HCT116 (cell line): Measurements from ENCODE around the gene CETP. TPM values are rescaled to one million over a fixed set of nuclear protein-coding genes. Genes with fewer than 3 reads are reported as not detected.

Source experiments
- ATAC-seq: fragments of 200-7000 bp; cut with Tn5 transposase; 2 replicates; pipeline ENCODE4 v1.9.1; 2020; ENCODE audit warnings: mild to moderate bottlenecking, moderate library complexity
- BruUV-seq: library from RNA; stranded (reverse); fragments of 400-500 nt; replicated peaks from 2 replicates; lab custom pipeline; 2021; lab: Mats Ljungman, UMichigan
- CTCF ChIA-PET: fragments of 300-600 bp; sonication (Branson Sonifier 250); formaldehyde crosslinking; loops from one replicate; lab custom pipeline; 2021; ENCODE audit warnings: antibody characterized with exemption; lab: Charles Lee
- POLR2A ChIA-PET: fragments of 300-600, 350-600 bp; sonication (Branson Sonifier 250); formaldehyde crosslinking; loops from one replicate; lab custom pipeline; 2021; ENCODE audit warnings: antibody characterized with exemption; lab: Charles Lee
- RAD21 ChIA-PET, 2 experiments: fragments of 300-600 bp; sonication (Branson Sonifier 250); formaldehyde crosslinking; loops; one replicate each; lab custom pipeline; 2023; ENCODE audit warnings: low total read pairs in 2 of 2; ENCODE audit not compliant: uncharacterized antibody in 2 of 2, unreplicated experiment in 2 of 2, low non-redundant PET in 1 of 2; lab: Charles Lee
- DNase-seq: peaks from one replicate; pipeline ENCODE4 v3.0.0-alpha.2; 2010; ENCODE audit warnings: low read depth, low spot score
- H2AFZ ChIP-seq: fragments of 200-600 bp; shearing (Covaris generic), sonication (generic); 2 replicates; pipeline ENCODE4 v1.6.1; 2017; ENCODE audit warnings: low read depth, mixed run types, mixed read lengths, antibody characterized with exemption, low read length; ENCODE audit not compliant: poor library complexity, severe bottlenecking
- H3K27ac ChIP-seq: 2 replicates; pipeline ENCODE4 v1.5.1; 2012; ENCODE audit warnings: low read depth, low read length
- H3K27me3 ChIP-seq: fragments of 200-600 bp; sonication (generic); 2 replicates; pipeline ENCODE4 v1.6.1; 2016; ENCODE audit warnings: mixed run types, low read length, mixed read lengths; ENCODE audit not compliant: insufficient read depth
- H3K36me3 ChIP-seq, 2 experiments: fragments of 200-500 bp in 1 of 2; fragments of 200-600 bp in 1 of 2; sonication (Bioruptor generic) in 1 of 2; sonication (generic) in 1 of 2; 2 replicates each; pipeline versions ENCODE4 v1.5.1 to v1.6.1; 2014 to 2016; ENCODE audit warnings: low read length in 2 of 2, inconsistent platforms in 1 of 2, mixed read lengths in 1 of 2, mixed run types in 1 of 2; ENCODE audit not compliant: insufficient read depth in 2 of 2, control insufficient read depth in 1 of 2
- H3K4me1 ChIP-seq, 2 experiments: fragments of 200-600 bp in 1 of 2; sonication (generic) in 1 of 2; 2 replicates each; pipeline versions ENCODE4 v1.5.1 to v1.6.1; 2012 to 2017; ENCODE audit warnings: low read length in 2 of 2, inconsistent platforms in 1 of 2, mild to moderate bottlenecking in 1 of 2, mixed read lengths in 1 of 2, mixed run types in 1 of 2, moderate library complexity in 1 of 2; ENCODE audit not compliant: insufficient read depth in 2 of 2, control insufficient read depth in 1 of 2
- H3K4me2 ChIP-seq: fragments of 200-600 bp; sonication (generic); 2 replicates; pipeline ENCODE4 v1.6.1; 2017; ENCODE audit warnings: mixed run types, low read length, mixed read lengths
- H3K4me3 ChIP-seq, 2 experiments: fragments of 200-600 bp in 1 of 2; sonication (generic) in 1 of 2; replicated peaks in 1 of 2; 2 replicates each; pipeline ENCODE4 v1.5.1; 2011 to 2016; ENCODE audit warnings: low read length in 2 of 2, control low read depth in 1 of 2, low read depth in 1 of 2, mild to moderate bottlenecking in 1 of 2, mixed read lengths in 1 of 2, mixed run types in 1 of 2
- H3K79me2 ChIP-seq: fragments of 200-600 bp; sonication (generic); 2 replicates; pipeline ENCODE4 v1.6.1; 2017; ENCODE audit warnings: mild to moderate bottlenecking, mixed run types, low read length, moderate library complexity, mixed read lengths; ENCODE audit not compliant: insufficient read depth
- H3K9ac ChIP-seq: fragments of 200-600 bp; sonication (generic); 2 replicates; pipeline ENCODE4 v1.6.1; 2016; ENCODE audit warnings: low read length, mixed read lengths
- H3K9me2 ChIP-seq: fragments of 200-600 bp; sonication (generic), shearing (Covaris generic); 2 replicates; pipeline ENCODE4 v1.6.1; 2017; ENCODE audit warnings: mixed run types, mild to moderate bottlenecking, moderate library complexity; ENCODE audit not compliant: insufficient read depth
- H3K9me3 ChIP-seq, 2 experiments: fragments of 200-500 bp in 1 of 2; fragments of 200-600 bp in 1 of 2; sonication (Bioruptor generic) in 1 of 2; sonication (generic) in 1 of 2; 2 replicates each; pipeline ENCODE4 v1.6.1; 2014 to 2017; ENCODE audit warnings: low read length in 2 of 2, mixed read lengths in 2 of 2, inconsistent platforms in 1 of 2, low read depth in 1 of 2, mild to moderate bottlenecking in 1 of 2, mixed run types in 1 of 2, moderate library complexity in 1 of 2; ENCODE audit not compliant: control insufficient read depth in 1 of 2, insufficient read depth in 1 of 2
- H4K20me1 ChIP-seq: fragments of 200-600 bp; sonication (generic), shearing (Covaris generic); 2 replicates; pipeline ENCODE4 v1.6.1; 2017; ENCODE audit warnings: mixed run types, mild to moderate bottlenecking, moderate library complexity; ENCODE audit not compliant: insufficient read depth
- CBX3 ChIP-seq: IDR thresholded peaks from 2 replicates; pipeline ENCODE4 v1.6.1; 2012; ENCODE audit warnings: low read depth
- CEBPB ChIP-seq: IDR thresholded peaks from 2 replicates; pipeline ENCODE4 v1.6.1; 2012; ENCODE audit warnings: low read depth
- EGR1 ChIP-seq: IDR thresholded peaks from 2 replicates; pipeline ENCODE4 v1.6.1; 2012; ENCODE audit warnings: low read depth
- ELF1 ChIP-seq: IDR thresholded peaks from 2 replicates; pipeline ENCODE4 v1.6.1; 2012; ENCODE audit warnings: low read depth, borderline replicate concordance
- EZH2 ChIP-seq: fragments of 200-600 bp; sonication (generic); IDR thresholded peaks from 2 replicates; pipeline ENCODE4 v1.6.1; 2017; ENCODE audit warnings: antibody characterized with exemption, mixed run types
- EZH2phosphoT487 ChIP-seq: fragments of 200-600 bp; IDR thresholded peaks from 2 replicates; pipeline ENCODE4 v1.6.1; 2018; ENCODE audit warnings: antibody characterized with exemption, borderline replicate concordance
- JUND ChIP-seq: IDR thresholded peaks from 2 replicates; pipeline ENCODE4 v1.6.1; 2012
- POLR2A ChIP-seq: IDR thresholded peaks from 2 replicates; pipeline ENCODE4 v1.7.0; 2011; ENCODE audit warnings: borderline replicate concordance; ENCODE audit not compliant: insufficient read depth, insufficient read length; ENCODE audit errors: extremely low read depth
- POLR2AphosphoS5 ChIP-seq: IDR thresholded peaks from 2 replicates; pipeline ENCODE4 v1.6.1; 2011; ENCODE audit warnings: mild to moderate bottlenecking, low read depth, low read length, moderate library complexity
- RAD21 ChIP-seq: IDR thresholded peaks from 2 replicates; pipeline ENCODE4 v1.6.1; 2012; ENCODE audit warnings: low read depth, mild to moderate bottlenecking
- SIN3A ChIP-seq: IDR thresholded peaks from 2 replicates; pipeline ENCODE4 v1.6.1; 2012; ENCODE audit warnings: low read depth
- SRF ChIP-seq: IDR thresholded peaks from 2 replicates; pipeline ENCODE4 v1.6.1; 2012; ENCODE audit warnings: low read depth
- TCF7L2 ChIP-seq: IDR thresholded peaks from 2 replicates; pipeline ENCODE4 v1.7.0; 2011; ENCODE audit warnings: borderline replicate concordance, inconsistent platforms; ENCODE audit not compliant: insufficient read depth, insufficient read length; ENCODE audit errors: extremely low read depth
- YY1 ChIP-seq: IDR thresholded peaks from 2 replicates; pipeline ENCODE4 v1.6.1; 2011; ENCODE audit warnings: low read length, low read depth, moderate library complexity, mild to moderate bottlenecking; ENCODE audit not compliant: insufficient replicate concordance; ENCODE audit errors: extremely low read depth
- ZFX ChIP-seq: fragments of 450-650 bp; IDR thresholded peaks from 2 replicates; pipeline ENCODE4 v1.6.1; 2017
- ZNF274 ChIP-seq: fragments of 200-500 bp; sonication (Bioruptor generic); IDR thresholded peaks from 2 replicates; pipeline ENCODE4 v1.6.1; 2014; ENCODE audit warnings: mild to moderate bottlenecking, low read depth, low read length, inconsistent platforms
- intact Hi-C: fragments of 100-400 bp; cut with micrococcal nuclease; formaldehyde crosslinking; loops from 2 replicates; pipeline ENCODE4 v1.10.0; 2022
- total RNA-seq: library from RNA; stranded (reverse); gene quantifications from one replicate; pipeline ENCODE4 v1.2.1, GENCODE V29; 2021; ENCODE audit not compliant: unreplicated experiment
- TF ChIP-seq, protein P1 (sequence below): IDR thresholded peaks from 2 replicates; pipeline ENCODE4 v1.6.1; 2012
- TF ChIP-seq, protein P2 (sequence below), 3 experiments: fragments of 200-600 bp in 1 of 3; sonication (generic) in 1 of 3; IDR thresholded peaks in 2 of 3; conservative IDR thresholded peaks in 1 of 3; 2 replicates each; pipeline ENCODE4 v1.5.1; 2012 to 2017; ENCODE audit warnings: low read depth in 2 of 3, low read length in 2 of 3, antibody characterized with exemption in 1 of 3, borderline replicate concordance in 1 of 3, control low read depth in 1 of 3, mild to moderate bottlenecking in 1 of 3, mixed read lengths in 1 of 3, mixed run types in 1 of 3, moderate library complexity in 1 of 3; ENCODE audit not compliant: insufficient read depth in 1 of 3
- TF ChIP-seq, protein P3 (sequence below): IDR thresholded peaks from 2 replicates; pipeline ENCODE4 v1.6.1; 2011; ENCODE audit warnings: mild to moderate bottlenecking, low read length, moderate library complexity; ENCODE audit not compliant: insufficient replicate concordance; ENCODE audit errors: extremely low read depth
- TF ChIP-seq, protein P4 (sequence below): IDR thresholded peaks from 2 replicates; pipeline ENCODE4 v1.6.1; 2012

Gene CETP
- total RNA-seq, 1 experiment from 2014 or later: not detected

DNA sequence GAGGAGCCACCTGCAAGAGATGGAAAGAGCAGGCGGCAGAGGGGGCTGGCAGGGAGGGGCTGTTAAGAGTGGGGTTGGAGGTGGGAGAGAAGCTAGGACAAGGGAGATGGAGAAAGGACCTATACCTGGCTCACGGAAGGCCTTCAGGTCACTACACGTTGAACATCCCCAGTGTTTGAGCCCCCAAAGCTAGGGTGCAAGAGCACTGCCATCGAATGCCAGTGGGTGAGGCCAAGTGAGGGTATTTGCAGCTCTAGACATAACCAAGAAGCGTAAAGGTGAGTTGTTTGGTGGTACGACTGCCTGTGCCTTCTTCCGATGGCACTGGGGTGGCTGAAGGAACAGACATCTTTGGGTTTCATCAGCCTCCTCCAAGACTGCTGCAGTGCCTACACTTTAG lies 46.9 kb upstream of the CETP start:
- Histone ChIP-seq H3K27me3 (0 out of 2 replicates have a peak, but pooled peaks cover 7% of the 10 kb centered on the region), H3K4me2 (no peak overlapping the region), H3K4me1 (no peaks in the 10 kb centered on the region), H3K9ac (no peak overlapping the region), H2AFZ (no peak overlapping the region), H3K4me3 (no peak overlapping the region), H3K79me2 (no peaks in the 10 kb centered on the region), H3K27ac (no peak overlapping the region), H4K20me1 (no peaks in the 10 kb centered on the region), H3K36me3 (no peaks in the 10 kb centered on the region), H3K9me2 (no peaks in the 10 kb centered on the region), H3K9me3 (no peaks in the 10 kb centered on the region)
- no peak for ATAC-seq
- CTCF ChIA-PET: no interaction called here
- RAD21 ChIA-PET: no interaction called here
- DNase-seq: no peak
- BruUV-seq: no TSS peak
- POLR2A ChIA-PET: interaction anchor here (1.3 kb wide), 1 partner anchor 17 kb away, joined by 5 read pairs; the partner anchor contains the start of gene HERPUD1
- TF ChIP-seq YY1 (no peak), POLR2AphosphoS5 (no peak), EGR1 (no peak), ZNF274 (no peak), EZH2 (no peak), EZH2phosphoT487 (no peak), SRF (no peak), CBX3 (no peak), JUND (no peak), POLR2A (no peak), SIN3A (no peak), ELF1 (no peak), RAD21 (no peak), ZFX (no peak), CEBPB (no peak), TCF7L2 (no peak)
- TF ChIP-seq, protein P1, sequence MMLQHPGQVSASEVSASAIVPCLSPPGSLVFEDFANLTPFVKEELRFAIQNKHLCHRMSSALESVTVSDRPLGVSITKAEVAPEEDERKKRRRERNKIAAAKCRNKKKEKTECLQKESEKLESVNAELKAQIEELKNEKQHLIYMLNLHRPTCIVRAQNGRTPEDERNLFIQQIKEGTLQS: no peak
- TF ChIP-seq, protein P2, sequence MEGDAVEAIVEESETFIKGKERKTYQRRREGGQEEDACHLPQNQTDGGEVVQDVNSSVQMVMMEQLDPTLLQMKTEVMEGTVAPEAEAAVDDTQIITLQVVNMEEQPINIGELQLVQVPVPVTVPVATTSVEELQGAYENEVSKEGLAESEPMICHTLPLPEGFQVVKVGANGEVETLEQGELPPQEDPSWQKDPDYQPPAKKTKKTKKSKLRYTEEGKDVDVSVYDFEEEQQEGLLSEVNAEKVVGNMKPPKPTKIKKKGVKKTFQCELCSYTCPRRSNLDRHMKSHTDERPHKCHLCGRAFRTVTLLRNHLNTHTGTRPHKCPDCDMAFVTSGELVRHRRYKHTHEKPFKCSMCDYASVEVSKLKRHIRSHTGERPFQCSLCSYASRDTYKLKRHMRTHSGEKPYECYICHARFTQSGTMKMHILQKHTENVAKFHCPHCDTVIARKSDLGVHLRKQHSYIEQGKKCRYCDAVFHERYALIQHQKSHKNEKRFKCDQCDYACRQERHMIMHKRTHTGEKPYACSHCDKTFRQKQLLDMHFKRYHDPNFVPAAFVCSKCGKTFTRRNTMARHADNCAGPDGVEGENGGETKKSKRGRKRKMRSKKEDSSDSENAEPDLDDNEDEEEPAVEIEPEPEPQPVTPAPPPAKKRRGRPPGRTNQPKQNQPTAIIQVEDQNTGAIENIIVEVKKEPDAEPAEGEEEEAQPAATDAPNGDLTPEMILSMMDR (IDR thresholded peaks at IDR 0.05 in 2 of 3, conservative IDR thresholded peaks at IDR 0.05 in 1 of 3; ENCODE audit: borderline replicate concordance in 1 of 3, insufficient read depth in 1 of 3, low read depth in 2 of 3, low read length in 2 of 3): no peak
- TF ChIP-seq, protein P3, sequence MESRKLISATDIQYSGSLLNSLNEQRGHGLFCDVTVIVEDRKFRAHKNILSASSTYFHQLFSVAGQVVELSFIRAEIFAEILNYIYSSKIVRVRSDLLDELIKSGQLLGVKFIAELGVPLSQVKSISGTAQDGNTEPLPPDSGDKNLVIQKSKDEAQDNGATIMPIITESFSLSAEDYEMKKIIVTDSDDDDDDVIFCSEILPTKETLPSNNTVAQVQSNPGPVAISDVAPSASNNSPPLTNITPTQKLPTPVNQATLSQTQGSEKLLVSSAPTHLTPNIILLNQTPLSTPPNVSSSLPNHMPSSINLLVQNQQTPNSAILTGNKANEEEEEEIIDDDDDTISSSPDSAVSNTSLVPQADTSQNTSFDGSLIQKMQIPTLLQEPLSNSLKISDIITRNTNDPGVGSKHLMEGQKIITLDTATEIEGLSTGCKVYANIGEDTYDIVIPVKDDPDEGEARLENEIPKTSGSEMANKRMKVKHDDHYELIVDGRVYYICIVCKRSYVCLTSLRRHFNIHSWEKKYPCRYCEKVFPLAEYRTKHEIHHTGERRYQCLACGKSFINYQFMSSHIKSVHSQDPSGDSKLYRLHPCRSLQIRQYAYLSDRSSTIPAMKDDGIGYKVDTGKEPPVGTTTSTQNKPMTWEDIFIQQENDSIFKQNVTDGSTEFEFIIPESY: no peak
- TF ChIP-seq, protein P4, sequence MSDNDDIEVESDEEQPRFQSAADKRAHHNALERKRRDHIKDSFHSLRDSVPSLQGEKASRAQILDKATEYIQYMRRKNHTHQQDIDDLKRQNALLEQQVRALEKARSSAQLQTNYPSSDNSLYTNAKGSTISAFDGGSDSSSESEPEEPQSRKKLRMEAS: no peak
- intact Hi-C loops: no loop called here
